NCI-H69 (cell line): ENCODE measurements around the gene SDK1.

Source experiments
- DNase-seq: peaks from one replicate; lab custom pipeline; 2025; lab: John Stamatoyannopoulos, UW

Gene SDK1

GRCh38 chr7:4136501-4137110 lies 835.6 kb downstream of the SDK1 start:
- DNase-seq = peak; percentile 38

GRCh38 chr7:4137552-4137951 lies 836.5 kb downstream of the SDK1 start:
- no peak for DNase-seq

- DNase-seq = no peak
Measured at GRCh38 chr7:4138866-4139265, 837.8 kb downstream of the SDK1 start.

GRCh38 chr7:4139656-4140625 lies 838.9 kb downstream of the SDK1 start:
- no peak for DNase-seq

- no peak for DNase-seq
Measured at GRCh38 chr7:4140933-4141332, 839.9 kb downstream of the SDK1 start.

- no peak for DNase-seq
Measured at GRCh38 chr7:4143006-4143405, 842.0 kb downstream of the SDK1 start.

- no peak for DNase-seq
Measured at GRCh38 chr7:4143511-4144171, 842.6 kb downstream of the SDK1 start.

GRCh38 chr7:4144172-4144701 lies 843.2 kb downstream of the SDK1 start:
- DNase-seq = no peak

- no peak for DNase-seq
Measured at GRCh38 chr7:4144811-4145510, 843.9 kb downstream of the SDK1 start.

GRCh38 chr7:4145576-4145975 lies 844.5 kb downstream of the SDK1 start:
- no peak for DNase-seq

- no peak for DNase-seq
Measured at GRCh38 chr7:4147926-4148620, 847.0 kb downstream of the SDK1 start.

GRCh38 chr7:4149236-4149635 lies 848.2 kb downstream of the SDK1 start:
- no peak for DNase-seq

GRCh38 chr7:4149645-4150044 lies 848.6 kb downstream of the SDK1 start:
- no peak for DNase-seq

GRCh38 chr7:4150731-4151130 lies 849.7 kb downstream of the SDK1 start:
- no peak for DNase-seq

GRCh38 chr7:4151524-4151923 lies 850.5 kb downstream of the SDK1 start:
- no peak for DNase-seq

- peak; percentile 86 for DNase-seq
Measured at GRCh38 chr7:4151926-4152549, 851.0 kb downstream of the SDK1 start.

GRCh38 chr7:4154882-4155535 lies 854.0 kb downstream of the SDK1 start:
- DNase-seq = no peak

GRCh38 chr7:4156190-4156589 lies 855.1 kb downstream of the SDK1 start:
- DNase-seq = no peak

- no peak for DNase-seq
Measured at GRCh38 chr7:4157651-4158050, 856.6 kb downstream of the SDK1 start.

GRCh38 chr7:4158441-4159153 lies 857.5 kb downstream of the SDK1 start:
- no peak for DNase-seq
